ENCODE measurements around the gene PRR5.
"Not testable (repeated sequence)": the region's sequence is repeated elsewhere in the genome, so short reads cannot be mapped to it uniquely, and the experiment has no call there.

The PRR5 gene

DNA sequence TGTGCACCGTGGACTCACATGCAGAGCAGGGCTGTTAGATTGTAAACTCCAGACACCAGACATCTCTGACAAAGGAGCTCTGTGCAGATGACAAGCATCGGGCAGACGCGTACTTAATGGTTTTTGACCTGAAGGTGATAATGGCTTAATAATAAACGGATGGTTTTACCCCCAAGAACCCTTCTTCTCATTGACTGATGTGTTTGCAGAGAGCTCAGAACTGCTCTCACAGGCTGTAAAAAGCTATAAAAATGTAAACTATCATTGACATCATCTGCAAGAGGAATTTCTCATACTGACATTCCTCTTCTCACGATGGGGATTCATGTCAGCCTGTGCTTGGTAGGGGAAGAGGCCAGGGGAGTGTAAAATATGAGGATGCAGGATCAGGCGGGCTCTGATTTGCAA lies 41.8 kb downstream of the PRR5 start:
- TF ChIP-seq ZNF274 (IDR thresholded peaks at IDR 0.05; ENCODE audit: low read depth, low read length), result no peak
- no peak for TF ChIP-seq YY1 (IDR thresholded peaks at IDR 0.05; ENCODE audit: insufficient read depth, insufficient read length)
- TF ChIP-seq SUZ12 (IDR thresholded peaks at IDR 0.05; ENCODE audit: extremely low read depth, insufficient read depth, insufficient read length), result no peak
- Histone ChIP-seq H3K4me1 (ENCODE audit: insufficient read depth, insufficient read length) (no peaks in the 10 kb centered on the region), H3K27me3 (ENCODE audit: insufficient read depth, insufficient read length) (peaks cover 10% of the 10 kb centered on the region), H3K9me3 (ENCODE audit: insufficient read depth, low read length) (no peaks in the 10 kb centered on the region), H3K36me3 (ENCODE audit: insufficient read depth, insufficient read length, low read length) (no peaks in the 10 kb centered on the region), H3K4me3 (ENCODE audit: insufficient read length, low read depth) (no peak overlapping the region), H3K9ac (ENCODE audit: insufficient read length, low read depth) (no peak overlapping the region)
- DNase-seq (ENCODE audit: low read depth, low spot score), result no peak

DNA sequence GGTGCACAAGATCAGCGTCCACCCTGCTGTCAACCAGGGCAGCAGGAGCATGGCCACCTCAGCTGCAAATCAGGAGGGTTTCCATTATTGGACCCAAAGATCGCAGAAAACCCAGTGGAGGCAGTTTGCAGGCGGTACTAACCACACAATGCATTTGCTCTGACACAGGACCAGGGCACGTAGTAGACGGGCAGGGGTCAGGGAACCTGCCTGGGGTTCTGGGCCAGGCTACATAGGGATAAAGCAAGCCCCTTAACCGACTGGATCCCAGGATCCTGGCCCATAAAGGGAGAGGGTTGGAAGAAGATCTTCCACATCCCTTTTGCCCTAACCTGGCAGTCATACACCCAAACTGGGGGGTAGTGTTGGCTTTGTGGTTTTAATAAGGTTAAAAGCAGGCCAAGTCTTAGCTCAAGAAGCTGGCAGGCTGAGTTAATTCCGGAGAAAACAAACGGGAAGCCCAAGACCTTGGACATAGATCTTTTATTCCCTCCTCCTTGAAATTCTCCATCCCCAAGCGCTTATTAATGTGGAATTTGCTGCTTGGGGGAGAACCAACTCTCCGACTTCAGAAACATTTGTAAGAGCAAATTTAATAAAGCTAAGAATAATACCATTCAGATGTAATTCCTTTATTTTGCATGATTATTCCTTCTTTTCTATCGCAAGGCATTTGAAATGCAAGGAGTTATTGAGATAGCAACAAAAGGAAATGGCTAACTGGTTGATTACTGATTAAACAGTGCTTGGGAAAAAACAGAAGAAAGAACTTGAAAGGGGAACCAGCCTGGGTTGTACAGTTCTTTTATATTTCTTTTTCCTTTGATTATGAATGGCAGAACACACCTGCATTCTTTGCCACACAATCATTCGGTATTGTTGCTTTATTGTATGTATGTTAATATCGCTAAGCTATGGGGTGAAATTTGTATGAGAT lies 44.1 kb downstream of the PRR5 start:
- no peak for DNase-seq (ENCODE audit: low read depth, low spot score)
- no peaks in the 10 kb centered on the region for H3K9me3 ChIP-seq (ENCODE audit: insufficient read depth, low read length)
- H3K36me3 ChIP-seq (ENCODE audit: insufficient read depth, insufficient read length, low read length), result no peaks in the 10 kb centered on the region
- no peaks in the 10 kb centered on the region for H3K4me1 ChIP-seq (ENCODE audit: insufficient read depth, insufficient read length)
- peaks cover 10% of the 10 kb centered on the region for H3K27me3 ChIP-seq (ENCODE audit: insufficient read depth, insufficient read length)
- H3K4me3 ChIP-seq (ENCODE audit: insufficient read length, low read depth), result no peak overlapping the region
- H3K9ac ChIP-seq (ENCODE audit: insufficient read length, low read depth), result no peak overlapping the region
- TF ChIP-seq SUZ12 (IDR thresholded peaks at IDR 0.05; ENCODE audit: extremely low read depth, insufficient read depth, insufficient read length) (no peak), YY1 (IDR thresholded peaks at IDR 0.05; ENCODE audit: insufficient read depth, insufficient read length) (no peak), ZNF274 (IDR thresholded peaks at IDR 0.05; ENCODE audit: low read depth, low read length) (no peak)

- DNase-seq (ENCODE audit: low read depth, low spot score); H3K9ac ChIP-seq (ENCODE audit: insufficient read length, low read depth); H3K4me3 ChIP-seq (ENCODE audit: insufficient read length, low read depth); H3K36me3 ChIP-seq (ENCODE audit: insufficient read depth, insufficient read length, low read length); H3K4me1 ChIP-seq (ENCODE audit: insufficient read depth, insufficient read length); H3K9me3 ChIP-seq (ENCODE audit: insufficient read depth, low read length): not testable (repeated sequence)
- H3K27me3 ChIP-seq (ENCODE audit: insufficient read depth, insufficient read length), result peaks cover 21% of the 10 kb centered on the region
These were observed 45.8 kb downstream of the PRR5 start for GRCh38 chr22:44747784-44748127.

DNA sequence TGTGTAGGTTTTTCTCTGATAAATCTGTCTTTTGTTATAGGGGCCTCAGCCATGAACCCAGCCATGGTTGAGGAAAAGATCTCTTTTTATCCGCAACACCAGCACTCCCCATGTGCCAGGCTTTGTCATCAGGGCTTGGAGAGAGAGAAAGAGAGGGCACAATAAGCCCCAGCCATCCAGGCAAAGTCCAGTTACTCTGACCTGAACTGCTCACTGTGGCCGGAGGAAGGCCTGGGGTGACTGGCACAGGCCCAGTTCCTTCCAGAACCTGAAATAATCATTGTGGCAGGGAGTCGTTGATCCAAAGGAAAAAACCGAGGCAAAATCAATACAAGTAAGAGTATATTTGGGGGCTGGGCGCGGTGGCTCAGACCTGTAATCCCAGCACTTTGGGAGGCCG lies 46.5 kb downstream of the PRR5 start:
- Histone ChIP-seq H3K36me3 (ENCODE audit: insufficient read depth, insufficient read length, low read length) (no peaks in the 10 kb centered on the region), H3K9ac (ENCODE audit: insufficient read length, low read depth) (no peak overlapping the region), H3K4me1 (ENCODE audit: insufficient read depth, insufficient read length) (no peaks in the 10 kb centered on the region), H3K27me3 (ENCODE audit: insufficient read depth, insufficient read length) (peaks cover 28% of the 10 kb centered on the region), H3K9me3 (ENCODE audit: insufficient read depth, low read length) (no peaks in the 10 kb centered on the region), H3K4me3 (ENCODE audit: insufficient read length, low read depth) (no peak overlapping the region)
- TF ChIP-seq ZNF274 (IDR thresholded peaks at IDR 0.05; ENCODE audit: low read depth, low read length), result no peak
- TF ChIP-seq SUZ12 (IDR thresholded peaks at IDR 0.05; ENCODE audit: extremely low read depth, insufficient read depth, insufficient read length), result no peak
- no peak for TF ChIP-seq YY1 (IDR thresholded peaks at IDR 0.05; ENCODE audit: insufficient read depth, insufficient read length)
- DNase-seq (ENCODE audit: low read depth, low spot score), result no peak

DNA sequence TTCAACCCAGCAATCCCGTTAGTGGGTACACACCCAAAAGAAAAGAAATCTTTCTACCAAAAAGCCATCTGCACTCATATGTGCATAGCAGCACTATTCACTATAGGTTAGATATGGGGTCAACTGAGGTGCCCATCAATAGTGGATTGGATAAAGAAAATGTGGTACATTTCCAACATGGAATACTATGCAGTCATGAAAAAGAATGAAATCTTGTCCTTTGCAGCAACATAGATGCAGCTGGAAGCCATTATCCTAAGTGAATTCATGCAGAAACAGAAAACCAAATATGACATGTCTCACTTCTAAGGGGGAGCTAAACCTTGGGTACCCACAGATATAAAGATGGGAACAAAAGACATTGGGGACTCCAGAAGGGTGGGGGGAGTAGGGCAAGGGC lies 48.5 kb downstream of the PRR5 start:
- Histone ChIP-seq H3K9ac (ENCODE audit: insufficient read length, low read depth) (no peak overlapping the region), H3K36me3 (ENCODE audit: insufficient read depth, insufficient read length, low read length) (no peaks in the 10 kb centered on the region), H3K27me3 (ENCODE audit: insufficient read depth, insufficient read length) (peaks cover 26% of the 10 kb centered on the region), H3K4me3 (ENCODE audit: insufficient read length, low read depth) (no peak overlapping the region), H3K4me1 (ENCODE audit: insufficient read depth, insufficient read length) (peaks cover 7% of the 10 kb centered on the region), H3K9me3 (ENCODE audit: insufficient read depth, low read length) (no peaks in the 10 kb centered on the region)
- no peak for DNase-seq (ENCODE audit: low read depth, low spot score)
- no peak for TF ChIP-seq ZNF274 (IDR thresholded peaks at IDR 0.05; ENCODE audit: low read depth, low read length)
- TF ChIP-seq SUZ12 (IDR thresholded peaks at IDR 0.05; ENCODE audit: extremely low read depth, insufficient read depth, insufficient read length), result no peak
- TF ChIP-seq YY1 (IDR thresholded peaks at IDR 0.05; ENCODE audit: insufficient read depth, insufficient read length), result no peak

- Histone ChIP-seq H3K36me3 (ENCODE audit: insufficient read depth, insufficient read length, low read length) (no peaks in the 10 kb centered on the region), H3K27me3 (ENCODE audit: insufficient read depth, insufficient read length) (peaks cover 23% of the 10 kb centered on the region), H3K9ac (ENCODE audit: insufficient read length, low read depth) (peak within 1 kb of the TSS; percentile 52), H3K4me1 (ENCODE audit: insufficient read depth, insufficient read length) (peaks cover 12% of the 10 kb centered on the region), H3K9me3 (ENCODE audit: insufficient read depth, low read length) (no peaks in the 10 kb centered on the region), H3K4me3 (ENCODE audit: insufficient read length, low read depth) (peak within 1 kb of the TSS; percentile 46)
- no peak for DNase-seq (ENCODE audit: low read depth, low spot score)
- TF ChIP-seq SUZ12 (IDR thresholded peaks at IDR 0.05; ENCODE audit: extremely low read depth, insufficient read depth, insufficient read length), result no peak
- no peak for TF ChIP-seq ZNF274 (IDR thresholded peaks at IDR 0.05; ENCODE audit: low read depth, low read length)
- no peak for TF ChIP-seq YY1 (IDR thresholded peaks at IDR 0.05; ENCODE audit: insufficient read depth, insufficient read length)
These were observed 50.5 kb downstream of the PRR5 start, which contains the start of gene ARHGAP8 for GRCh38 chr22:44752285-44753188. TSS of gene ARHGAP8 (plus strand) at chr22:44752575. CDS start at chr22:44786528, 33,953 bp downstream.
